T-helper 1 cell (primary cell): ENCODE results near the gene DNAJC18.
"Not testable (repeated sequence)": the region's sequence is repeated elsewhere in the genome, so short reads cannot be mapped to it uniquely, and the experiment has no call there.

ENCODE experiments used
- DNase-seq, 5 donors: peaks; one replicate each; pipeline ENCODE4 v3.0.0-alpha.2; 2012 to 2020

Gene DNAJC18

DNA sequence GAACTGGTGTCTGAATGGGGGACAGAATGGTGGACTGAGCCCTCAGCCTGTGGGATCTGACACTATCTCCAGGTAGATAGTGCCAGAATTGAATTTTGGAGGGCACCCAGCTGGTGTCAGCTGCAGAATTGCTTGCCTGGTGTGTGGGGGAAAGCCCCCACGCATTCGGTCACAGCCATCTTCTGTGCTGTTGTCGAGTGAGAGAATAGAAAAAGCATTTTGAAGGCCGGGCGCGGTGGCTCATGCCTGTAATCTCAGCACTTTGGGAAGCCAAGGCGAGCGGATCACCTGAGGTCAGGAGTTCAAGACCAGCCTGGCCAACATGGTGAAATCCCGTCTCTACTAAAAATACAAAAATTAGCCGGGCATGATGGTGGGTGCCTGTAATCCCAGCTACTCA, 52.4 kb downstream of the DNAJC18 start:
- not testable (repeated sequence) for DNase-seq

DNA sequence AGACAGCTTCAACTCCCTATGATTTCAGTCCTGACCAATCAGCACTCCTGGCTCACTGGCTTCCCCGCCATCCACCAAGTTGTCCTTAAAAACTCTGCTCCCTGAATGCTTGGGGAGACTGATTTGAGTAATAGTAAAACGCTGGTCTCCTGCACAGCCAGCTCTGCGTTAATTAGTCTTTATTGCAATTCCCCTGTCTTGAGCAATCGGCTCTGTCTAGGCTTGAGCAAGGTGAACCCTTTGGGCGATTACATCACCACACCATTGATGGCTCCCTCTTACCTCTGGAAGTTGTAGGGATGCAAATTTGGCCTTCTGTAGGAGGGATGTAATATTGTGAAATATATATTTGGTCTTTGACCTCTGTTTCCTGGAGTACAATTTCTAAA, 53.3 kb downstream of the DNAJC18 start:
- DNase-seq: no peak

DNA sequence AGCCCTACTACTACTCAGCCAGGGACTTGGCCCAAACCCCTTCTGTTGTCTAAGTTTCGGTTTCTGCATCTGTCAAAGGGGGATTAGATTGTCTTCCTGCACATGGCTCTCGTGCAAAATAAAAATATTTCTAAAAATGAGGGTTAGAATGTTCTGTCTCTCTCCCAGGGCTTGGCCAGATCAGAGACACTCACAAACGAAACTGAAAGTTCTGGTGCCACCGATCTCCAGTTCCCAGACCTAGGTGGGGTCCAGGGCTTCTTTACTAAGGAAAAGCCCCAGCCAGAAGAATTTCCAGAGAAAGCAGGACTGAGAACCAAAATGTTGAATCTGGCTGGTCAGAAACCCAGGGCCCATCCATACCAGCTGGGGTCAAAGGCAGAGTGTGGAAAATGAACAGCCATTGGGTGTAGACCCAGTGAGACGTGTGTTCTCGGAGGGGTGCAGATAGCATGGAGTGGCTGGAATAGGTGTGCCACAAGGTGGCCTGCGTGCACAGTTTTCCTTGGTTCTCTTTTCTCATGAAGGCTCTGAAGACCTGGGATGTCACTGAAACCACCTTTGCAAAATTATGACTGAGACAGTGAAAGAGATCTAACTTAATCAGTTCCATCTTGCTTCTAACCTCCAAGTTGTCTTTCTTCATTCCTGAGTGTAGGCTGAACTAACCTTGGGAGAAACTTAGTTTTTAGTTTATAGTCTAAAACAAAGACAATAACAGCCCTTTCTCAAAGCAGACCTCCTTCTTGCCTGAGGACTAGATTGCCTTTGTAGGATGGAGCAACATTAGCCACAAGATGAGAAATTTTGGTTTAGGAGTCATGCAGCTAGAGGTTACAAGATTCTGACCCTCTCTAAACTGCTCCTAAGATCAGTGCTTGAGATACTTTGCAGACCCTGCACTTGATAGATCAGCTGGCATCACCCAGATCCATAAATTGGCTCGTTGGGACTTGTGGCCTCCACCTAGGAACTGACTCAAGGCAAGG, 54.0 kb downstream of the DNAJC18 start:
- DNase-seq: peak in 1 of 5 donors; percentile 46

DNA sequence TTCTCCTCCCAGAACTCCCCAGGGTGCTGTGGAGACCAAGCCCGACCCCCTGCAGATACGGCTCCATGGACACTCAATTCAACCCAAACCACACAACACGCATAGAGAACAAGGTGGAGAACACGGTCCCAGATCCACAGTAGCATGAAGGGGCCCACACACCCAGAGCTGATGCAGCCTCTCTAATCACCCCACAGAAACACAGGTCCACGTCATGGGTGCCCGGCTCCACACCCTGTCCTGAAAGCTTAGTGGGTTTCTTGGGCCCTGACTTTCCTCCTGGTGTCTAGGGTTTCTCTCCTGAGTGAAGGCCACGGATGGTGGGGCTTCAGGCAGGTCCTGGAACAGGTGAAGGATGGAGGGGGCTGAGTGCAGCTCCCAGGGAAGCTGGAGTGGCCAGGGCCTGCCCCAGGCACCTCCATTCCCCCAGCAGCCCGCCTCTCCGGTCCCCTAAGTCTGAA, 54.7 kb downstream of the DNAJC18 start:
- no peak for DNase-seq

DNA sequence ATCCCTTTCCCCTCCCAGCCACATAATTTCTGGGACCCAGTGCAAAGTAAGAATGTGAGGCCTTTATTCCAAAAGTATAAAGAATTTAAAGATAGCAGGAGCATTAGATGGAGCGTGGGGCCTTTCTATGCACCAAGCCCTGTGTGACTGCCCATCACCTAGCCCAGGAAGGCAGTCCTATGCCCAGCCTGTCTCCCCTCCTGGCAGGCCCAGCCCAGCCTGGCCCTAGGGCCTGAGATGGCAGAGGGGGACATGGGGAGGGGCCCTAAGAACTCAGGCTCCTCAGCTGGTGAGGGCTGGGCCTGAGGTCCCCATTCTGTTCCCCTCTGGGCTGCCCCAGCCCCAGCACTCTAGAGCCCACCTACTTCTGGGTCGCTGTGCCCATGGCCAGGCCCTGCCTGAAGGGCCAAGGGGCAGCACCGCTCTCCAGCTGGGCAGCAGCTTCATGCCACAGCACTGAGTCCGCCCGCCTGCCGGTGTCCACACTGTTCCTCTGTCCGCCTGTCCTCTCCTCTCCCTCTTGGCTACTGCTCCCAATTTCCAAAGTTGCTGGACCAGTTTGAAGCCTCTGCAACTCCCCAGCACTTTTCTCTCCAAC, 55.2 kb downstream of the DNAJC18 start:
- no peak for DNase-seq

DNA sequence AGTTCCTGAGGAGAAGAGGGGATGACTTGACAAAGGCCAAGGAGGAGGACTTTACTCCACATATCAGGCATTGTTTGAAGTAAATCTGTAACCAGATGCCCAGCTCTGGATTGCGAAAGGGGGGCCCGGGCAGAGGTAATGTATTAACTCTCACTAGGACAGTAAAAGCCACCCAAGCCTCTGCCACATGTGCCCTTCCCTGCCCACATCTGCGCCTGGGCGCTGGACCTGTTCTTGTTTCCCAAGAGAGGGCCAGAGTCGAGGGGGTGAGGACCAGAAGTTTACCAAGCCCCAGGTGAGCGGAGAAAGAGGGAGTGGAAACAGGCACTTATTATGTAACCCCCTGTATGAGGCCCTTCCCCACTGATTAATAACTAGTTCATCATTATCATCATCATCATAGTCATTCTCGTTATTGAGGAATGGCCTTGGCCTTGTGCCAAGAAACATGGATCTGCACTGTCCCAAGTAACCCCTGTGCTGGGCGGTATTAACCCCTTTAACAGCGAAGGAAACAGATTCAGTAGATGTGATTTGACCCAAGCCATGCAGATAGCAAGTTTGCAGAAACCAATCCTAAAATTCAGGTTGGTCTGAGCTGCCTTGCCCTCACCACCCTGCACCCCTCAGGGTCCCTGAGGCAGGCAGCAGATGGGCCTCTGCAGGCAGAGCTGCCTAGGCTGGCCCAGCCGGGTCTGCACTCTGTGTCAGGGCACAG, 55.9 kb downstream of the DNAJC18 start, which contains the start of gene SLC23A1:
SLC23A1 (minus strand) TSS at position 23 of the 718 bp plus-strand sequence. CDS start 44 bp downstream, outside the sequence.
- DNase-seq: no peak

DNA sequence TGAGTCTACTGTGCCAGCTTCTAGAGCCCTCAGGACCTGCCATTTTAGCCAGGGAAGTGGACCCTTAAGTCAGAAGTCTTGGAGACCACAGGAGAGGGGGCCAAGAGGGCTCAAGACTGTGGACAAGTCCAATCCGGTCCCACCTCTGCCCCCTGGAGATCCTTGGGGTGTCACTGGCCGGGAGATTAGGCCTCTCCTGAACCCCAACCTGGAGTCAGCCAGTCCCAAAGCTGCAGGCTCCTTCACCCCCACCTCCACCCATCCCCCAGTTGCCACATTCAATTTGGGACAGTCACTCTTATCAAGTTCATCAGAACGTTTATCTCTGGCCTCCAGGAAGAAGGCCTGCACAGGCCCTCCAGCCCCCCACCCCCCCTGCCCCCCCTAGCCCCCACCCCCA, 56.5 kb downstream of the DNAJC18 start:
- no peak for DNase-seq

DNA sequence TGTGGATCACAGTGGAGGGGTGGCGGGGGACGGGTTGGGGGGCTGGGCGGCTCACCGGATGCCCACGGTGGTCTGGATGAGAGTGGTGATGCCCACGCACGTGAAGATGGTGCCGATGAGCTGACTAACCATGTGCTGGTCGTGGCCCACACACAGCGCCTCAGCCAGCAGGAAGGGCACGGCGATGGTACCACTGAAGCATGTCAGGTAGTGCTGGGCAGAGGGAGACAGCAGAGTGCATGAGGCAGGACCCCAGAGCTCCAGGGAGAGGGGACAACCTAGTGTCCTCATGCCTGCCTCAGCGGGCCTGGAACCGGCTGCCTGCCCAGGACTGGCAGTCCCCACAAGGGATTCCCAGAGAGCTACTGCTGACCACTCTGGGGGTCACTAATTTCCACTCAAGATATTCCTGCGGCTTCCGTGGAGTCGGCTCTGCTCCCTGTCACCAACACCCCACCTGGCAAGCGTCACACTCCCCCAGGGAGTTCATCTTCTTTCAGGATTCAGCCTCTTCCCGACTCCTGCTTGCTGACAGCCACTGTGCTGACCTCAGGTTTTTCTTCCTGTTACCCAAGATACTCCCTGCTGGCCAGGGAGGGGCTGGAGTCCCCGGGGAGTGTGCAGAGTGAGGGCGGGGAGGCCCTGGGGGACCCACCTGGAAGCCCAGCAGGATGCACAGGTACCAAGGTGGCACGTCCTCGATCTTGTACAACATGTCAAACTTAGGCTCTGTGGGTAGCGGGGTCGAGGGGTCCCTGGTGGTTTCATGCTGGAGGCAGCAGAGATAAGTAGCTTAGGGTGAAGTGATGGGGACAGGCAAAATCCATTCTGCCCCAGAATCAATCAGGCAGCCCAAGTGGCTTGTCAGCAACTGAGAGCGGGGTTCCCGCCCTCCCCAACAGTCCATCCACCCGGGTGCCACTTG, 57.2 kb downstream of the DNAJC18 start:
- DNase-seq: no peak

DNA sequence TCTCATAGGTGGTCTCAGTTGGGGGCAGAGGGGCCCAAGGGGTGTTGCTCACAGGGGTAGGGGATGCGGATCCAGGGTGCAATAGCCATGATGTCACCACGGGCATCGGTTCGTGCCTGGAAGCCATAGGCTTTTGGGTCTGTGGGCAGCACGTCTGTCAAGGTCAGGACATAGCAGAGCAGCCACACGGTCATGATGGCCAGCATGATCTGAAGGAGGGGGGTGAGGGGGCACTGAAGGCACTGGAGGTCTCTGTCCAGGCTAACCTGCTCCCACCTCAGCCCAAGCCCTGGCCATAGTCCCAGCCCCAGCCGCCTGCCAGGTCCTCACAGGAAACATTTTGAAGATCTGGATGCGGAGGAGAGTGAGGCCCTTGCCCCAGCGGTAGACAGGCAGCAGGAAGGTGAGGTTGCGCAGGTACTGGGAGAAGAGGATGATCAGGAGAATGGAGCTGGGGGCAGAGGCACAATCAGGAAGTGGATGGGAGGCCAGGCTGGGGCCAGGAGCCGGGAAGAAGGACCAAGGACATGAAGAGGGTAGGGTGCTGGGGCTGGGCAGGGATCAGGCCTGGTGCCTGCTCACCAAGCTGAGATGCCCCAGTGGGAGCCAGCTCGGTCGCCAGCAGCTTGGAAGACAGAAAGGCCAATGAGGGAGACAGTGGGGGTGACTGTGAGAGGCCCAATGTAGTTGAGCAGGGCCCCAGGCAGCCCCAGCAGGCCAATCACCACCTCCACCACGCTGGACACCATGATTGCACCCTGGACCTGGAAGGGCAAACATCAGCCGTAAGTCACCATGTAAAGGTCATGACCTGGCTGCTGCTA, 59.5 kb downstream of the DNAJC18 start:
- DNase-seq: no peak

DNA sequence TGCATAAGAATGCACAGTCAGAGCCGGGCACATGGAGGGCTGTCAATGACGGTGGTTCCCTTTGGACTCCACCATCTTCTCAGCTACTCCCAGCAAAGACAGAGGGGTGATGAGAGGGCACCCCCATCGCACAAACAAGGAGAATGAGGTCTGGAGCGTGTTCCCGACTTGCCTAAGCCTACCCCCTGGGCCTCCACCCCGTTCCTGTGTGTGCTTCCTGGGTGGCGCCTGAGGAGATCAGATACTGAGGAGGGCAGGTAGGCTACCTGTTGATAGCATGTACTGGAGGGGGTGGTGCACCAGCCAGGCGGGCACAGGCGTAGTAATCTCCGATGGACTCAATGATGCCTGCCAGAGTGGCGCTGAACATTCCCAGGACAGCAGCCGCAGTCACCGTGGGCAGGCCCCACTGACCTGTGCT, 60.4 kb downstream of the DNAJC18 start:
- DNase-seq: no peak

DNA sequence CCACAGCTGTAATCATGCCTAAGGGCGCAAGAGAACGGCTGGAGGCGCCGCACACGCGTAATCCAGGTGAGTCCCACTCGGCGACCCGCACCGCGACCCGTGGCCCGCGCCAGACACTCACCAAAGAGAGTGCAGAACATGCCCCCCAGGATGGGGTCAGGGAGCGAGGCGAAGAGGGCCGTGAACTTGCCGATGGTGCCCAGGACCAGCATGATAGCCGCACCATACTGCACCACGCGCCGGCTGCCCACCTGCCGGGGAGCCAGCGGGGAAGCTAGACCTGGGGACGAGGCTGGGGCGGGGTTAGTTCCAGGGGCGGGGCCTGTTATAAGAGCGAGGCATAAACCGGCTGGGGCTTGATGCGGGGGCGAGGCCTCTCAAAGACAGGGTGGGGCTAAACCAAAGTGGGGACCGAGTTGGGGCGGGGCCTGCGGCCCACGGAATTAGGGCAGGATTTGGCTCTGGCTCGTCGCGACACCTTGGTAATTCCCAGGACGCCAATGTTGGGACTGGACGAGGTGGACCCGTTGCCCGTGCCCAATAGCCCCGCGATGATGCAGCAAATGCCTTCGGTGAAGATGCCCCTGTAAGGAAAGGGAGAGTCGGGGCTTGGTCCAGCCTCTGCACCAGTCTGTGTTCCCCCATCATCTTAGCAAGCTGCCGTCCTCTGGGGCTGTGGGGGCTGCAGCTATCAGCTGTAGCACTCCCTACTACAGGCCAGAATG, 61.1 kb downstream of the DNAJC18 start:
- DNase-seq: no peak

DNA sequence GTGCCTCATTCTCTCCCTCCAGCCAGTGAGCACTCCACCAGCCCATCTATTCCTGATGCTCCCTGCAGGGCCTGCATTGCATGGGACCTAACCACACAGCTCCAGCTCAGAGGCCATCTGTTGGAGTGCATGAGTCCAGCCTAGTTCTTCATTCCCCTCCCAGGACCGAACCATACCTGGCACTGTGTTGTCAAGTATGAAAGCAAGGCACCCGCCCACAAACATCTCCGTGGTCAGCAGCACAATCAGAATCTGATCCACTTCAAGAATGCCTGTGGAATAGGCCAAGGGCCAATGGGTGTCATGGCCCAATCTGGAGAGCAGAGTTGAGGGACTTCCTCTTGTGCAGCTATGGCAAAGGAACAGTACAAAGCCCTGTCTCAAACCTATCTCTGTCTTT, 62.1 kb downstream of the DNAJC18 start:
- no peak for DNase-seq

DNA sequence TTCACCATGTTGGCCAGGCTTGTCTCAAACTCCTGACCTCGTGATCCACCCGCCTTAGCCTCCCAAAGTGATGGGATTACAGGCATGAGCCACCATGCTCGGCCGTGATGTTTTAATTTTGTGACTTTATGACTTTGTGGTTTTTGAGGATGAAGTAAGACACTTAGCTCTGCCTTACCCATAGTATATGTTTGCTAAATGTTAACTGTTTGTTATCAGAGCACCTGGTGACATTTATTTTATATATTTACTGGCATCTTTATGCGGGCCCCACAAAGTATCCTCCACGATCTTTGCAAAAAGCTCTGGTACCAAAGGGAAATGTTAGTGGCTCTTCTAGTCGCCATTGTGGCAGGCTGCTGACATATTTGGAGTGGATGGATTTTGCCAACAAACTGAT, 63.0 kb downstream of the DNAJC18 start:
- DNase-seq: no peak

DNA sequence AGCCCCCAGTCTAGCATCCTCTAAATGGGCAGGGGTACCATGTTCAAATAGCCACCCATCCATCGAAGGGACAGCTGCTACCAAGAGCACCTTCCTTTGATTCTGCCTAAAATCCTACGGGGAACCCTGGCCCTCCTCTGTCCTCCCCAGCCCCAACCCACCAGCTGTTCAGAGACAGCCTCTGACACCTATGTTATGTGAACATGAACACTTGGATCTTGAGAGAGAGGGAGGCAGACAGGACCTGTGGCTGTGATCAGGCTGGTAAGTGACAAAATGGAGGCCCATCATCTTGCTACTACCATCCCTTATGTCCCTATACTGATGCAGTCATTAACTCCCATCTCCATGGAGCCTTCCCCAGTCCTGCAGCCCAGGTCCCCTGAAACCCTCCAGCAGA, 64.4 kb downstream of the DNAJC18 start:
- no peak for DNase-seq

DNA sequence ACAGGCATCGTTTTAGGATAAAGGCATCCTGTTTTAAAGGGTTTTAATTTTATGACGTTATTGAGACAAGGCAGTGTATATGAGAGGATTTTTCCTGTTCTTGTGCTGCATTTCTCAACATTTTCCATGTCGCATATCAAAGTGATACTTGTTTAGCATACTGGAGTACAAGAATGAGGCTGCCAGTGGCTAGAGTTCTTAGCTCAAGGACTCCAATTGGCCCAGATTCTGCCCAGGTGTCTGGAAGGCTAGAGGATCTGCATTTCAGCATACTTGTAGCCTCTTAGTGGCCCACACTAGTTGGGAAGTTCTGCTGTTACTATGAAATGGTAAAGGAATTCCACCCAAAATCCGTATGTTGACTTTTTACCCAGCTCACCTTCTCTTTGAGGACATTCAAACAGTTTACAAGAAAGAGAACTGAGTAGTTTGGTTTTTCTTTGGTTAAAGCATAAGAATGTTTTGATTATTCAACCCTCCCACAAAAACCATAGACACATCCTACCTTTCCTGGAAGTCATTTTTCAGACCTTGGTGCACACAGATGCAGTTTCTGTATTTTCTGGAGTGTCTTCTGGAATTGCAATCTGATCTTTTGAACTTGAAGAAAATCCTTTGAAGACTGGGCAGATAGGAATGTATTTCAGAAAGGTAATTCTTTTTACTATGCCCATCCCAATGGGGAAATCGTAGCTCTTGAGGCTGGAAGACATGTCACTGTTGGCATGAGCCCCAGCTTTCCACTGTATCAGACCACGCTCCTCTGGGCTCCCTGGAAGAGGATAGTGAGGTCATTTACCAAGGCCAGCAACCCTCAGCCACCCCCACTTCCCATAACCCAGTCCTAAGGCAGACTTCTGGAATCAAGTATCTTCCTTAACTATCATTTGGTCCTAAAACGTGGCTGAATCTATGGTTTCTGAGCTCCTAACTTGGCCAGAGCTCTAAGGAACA, 67.6 kb downstream of the DNAJC18 start:
- DNase-seq: no peak

DNA sequence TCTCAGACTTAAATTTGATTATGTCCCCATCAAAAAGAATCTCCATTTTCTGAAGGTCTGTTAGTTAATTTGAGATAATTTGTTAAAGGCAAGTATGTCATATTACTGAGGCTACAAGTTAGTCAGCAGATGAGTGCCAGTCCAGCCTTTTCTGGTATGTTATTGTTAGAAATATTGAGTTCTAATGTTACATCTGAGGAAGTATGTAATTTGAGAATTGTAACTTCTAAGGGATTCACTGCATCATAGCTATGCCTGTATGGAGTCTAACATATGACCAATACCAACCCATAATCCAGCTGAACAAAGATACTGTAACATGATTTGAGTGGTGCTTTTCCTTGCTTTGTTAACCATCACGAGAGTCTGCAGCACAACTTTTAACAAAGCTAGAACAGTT, 70.1 kb downstream of the DNAJC18 start:
- no peak for DNase-seq

DNA sequence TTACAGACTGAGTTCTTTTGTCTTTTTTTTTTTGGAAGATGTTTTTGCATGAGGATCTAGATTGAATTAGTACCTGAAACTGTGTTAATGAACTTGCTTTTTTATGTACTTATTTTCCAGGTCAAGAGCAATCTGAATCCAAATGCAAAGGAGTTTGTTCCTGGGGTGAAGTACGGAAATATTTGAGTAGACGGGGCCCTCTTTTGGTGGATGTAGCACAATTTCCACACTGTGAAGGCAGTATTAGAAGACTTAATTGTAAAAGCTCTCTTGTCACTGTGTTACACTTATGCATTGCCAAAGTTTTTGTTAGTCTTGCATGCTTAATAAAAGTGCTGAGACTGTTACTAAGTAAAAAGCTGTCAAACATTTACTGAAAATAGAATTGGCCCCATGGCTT, 70.7 kb downstream of the DNAJC18 start:
- DNase-seq: no peak

DNA sequence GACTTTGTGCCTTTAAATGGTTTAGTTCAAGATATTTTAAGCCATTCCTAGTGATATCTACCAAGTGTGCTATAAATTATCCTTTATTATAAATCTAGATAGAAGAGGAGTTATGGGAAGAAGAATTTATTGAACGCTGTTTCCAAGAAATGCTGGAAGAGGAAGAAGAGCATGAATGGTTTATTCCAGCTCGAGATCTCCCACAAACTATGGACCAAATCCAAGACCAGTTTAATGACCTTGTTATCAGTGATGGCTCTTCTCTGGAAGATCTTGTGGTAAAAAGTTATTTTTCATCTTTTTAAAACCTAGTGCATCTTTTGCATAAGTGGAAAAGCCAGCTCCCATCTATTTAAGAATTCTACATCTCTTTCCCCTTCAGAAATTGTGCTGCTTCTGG, 74.9 kb downstream of the DNAJC18 start:
- DNase-seq: no peak

DNA sequence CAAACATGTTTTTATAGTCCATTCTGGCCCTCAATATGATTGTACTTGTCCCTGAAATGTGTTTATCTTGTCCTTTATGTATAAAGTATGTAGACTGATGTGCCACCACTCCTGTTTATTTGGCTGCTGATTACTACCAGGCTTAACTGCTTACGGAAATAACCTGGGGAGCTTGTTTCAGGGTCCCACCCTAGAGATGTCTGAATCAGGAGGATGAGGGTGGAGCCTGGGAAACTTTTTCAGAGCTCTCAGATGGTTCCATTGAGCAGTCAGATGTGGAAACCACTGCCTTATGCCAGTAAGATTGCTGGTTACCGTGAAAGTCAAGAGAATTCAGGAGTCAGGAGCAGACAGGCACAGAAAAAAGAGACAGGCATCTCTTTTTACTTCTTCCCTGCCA, 75.4 kb downstream of the DNAJC18 start:
- no peak for DNase-seq
